HEK293T (cell line): ENCODE data around the gene BRCA1.

ENCODE experiments used
- CTCF ChIA-PET: fragments of 350-600 bp; formaldehyde crosslinking; extraction: SDS; loops from one replicate; lab custom pipeline; 2021; ENCODE audit warnings: antibody characterized with exemption, inconsistent platforms; lab: Yijun Ruan, JAX
- POLR2A ChIA-PET: fragments of 350-600 bp; formaldehyde crosslinking; extraction: SDS; loops from one replicate; lab custom pipeline; 2020; ENCODE audit warnings: antibody characterized with exemption, inconsistent platforms; lab: Yijun Ruan, JAX
- DNase-seq: peaks from one replicate; pipeline ENCODE4 v3.0.0; 2012; ENCODE audit warnings: mixed read lengths; ENCODE audit errors: extremely low spot score
- ARNT ChIP-seq: fragments of 450-650 bp; IDR thresholded peaks from 2 replicates; pipeline ENCODE4 v1.6.1; 2017; ENCODE audit warnings: mild to moderate bottlenecking
- BHLHE40 ChIP-seq: fragments of 450-650 bp; IDR thresholded peaks from 2 replicates; pipeline ENCODE4 v1.6.1; 2016; ENCODE audit warnings: mild to moderate bottlenecking, moderate library complexity, borderline replicate concordance
- CTBP1 ChIP-seq: fragments of 450-650 bp; IDR thresholded peaks from 2 replicates; pipeline ENCODE4 v1.6.1; 2016; ENCODE audit warnings: borderline replicate concordance
- ELF4 ChIP-seq: fragments of 450-650 bp; IDR thresholded peaks from 2 replicates; pipeline ENCODE4 v1.6.1; 2017; ENCODE audit warnings: antibody characterized with exemption
- FOXA1 ChIP-seq: fragments of 450-650 bp; IDR thresholded peaks from 2 replicates; pipeline ENCODE4 v1.6.1; 2016; ENCODE audit warnings: mild to moderate bottlenecking
- FOXK2 ChIP-seq: fragments of 450-650 bp; IDR thresholded peaks from 2 replicates; pipeline ENCODE4 v1.6.1; 2016; ENCODE audit warnings: mild to moderate bottlenecking
- FOXM1 ChIP-seq: fragments of 450-650 bp; IDR thresholded peaks from 2 replicates; pipeline ENCODE4 v1.6.1; 2017; ENCODE audit warnings: mild to moderate bottlenecking, borderline replicate concordance
- HDGF ChIP-seq: fragments of 450-650 bp; IDR thresholded peaks from 2 replicates; pipeline ENCODE4 v1.6.1; 2017; ENCODE audit warnings: antibody characterized with exemption, borderline replicate concordance
- L3MBTL2 ChIP-seq: fragments of 450-650 bp; conservative IDR thresholded peaks from 2 replicates; pipeline ENCODE4 v1.6.1; 2016; ENCODE audit warnings: mild to moderate bottlenecking
- LEF1 ChIP-seq: fragments of 450-650 bp; IDR thresholded peaks from 2 replicates; pipeline ENCODE4 v1.6.1; 2017; ENCODE audit warnings: mild to moderate bottlenecking, borderline replicate concordance
- NFRKB ChIP-seq: fragments of 450-650 bp; IDR thresholded peaks from 2 replicates; pipeline ENCODE4 v1.6.1; 2016; ENCODE audit warnings: mild to moderate bottlenecking, moderate library complexity
- PKNOX1 ChIP-seq: fragments of 450-650 bp; IDR thresholded peaks from 2 replicates; pipeline ENCODE4 v1.6.1; 2016
- SP1 ChIP-seq: fragments of 450-650 bp; IDR thresholded peaks from 2 replicates; pipeline ENCODE4 v1.6.1; 2017
- SUZ12 ChIP-seq: fragments of 450-650 bp; IDR thresholded peaks from 2 replicates; pipeline ENCODE4 v1.6.1; 2016; ENCODE audit warnings: mild to moderate bottlenecking
- TARDBP ChIP-seq: fragments of 450-650 bp; IDR thresholded peaks from 2 replicates; pipeline ENCODE4 v1.6.1; 2016
- ZNF384 ChIP-seq: fragments of 450-650 bp; IDR thresholded peaks from 2 replicates; pipeline ENCODE4 v1.6.1; 2016

BRCA1 gene

GRCh38 chr17:43092901-43093300, 32.3 kb downstream of the BRCA1 start:
- ChIA-PET POLR2A (no interaction called here), CTCF (no interaction called here)
- no peak for DNase-seq
- TF ChIP-seq BHLHE40: no peak
- no peak for TF ChIP-seq FOXA1
- TF ChIP-seq ARNT: no peak
- TF ChIP-seq FOXM1: no peak
- TF ChIP-seq TARDBP: no peak

GRCh38 chr17:43090022-43090421, 35.1 kb downstream of the BRCA1 start:
- CTCF ChIA-PET: interaction anchor here (0.7 kb wide), 1 partner anchor 22 kb away, joined by 4 read pairs; no protein-coding TSS in a partner anchor

GRCh38 chr17:43085474-43085873, 39.7 kb downstream of the BRCA1 start:
- CTCF ChIA-PET: no interaction called here
- POLR2A ChIA-PET: no interaction called here
- DNase-seq: peak; percentile 6
- TF ChIP-seq FOXM1 (no peak), ZNF384 (no peak), CTBP1 (no peak), ELF4 (no peak), TARDBP (no peak), SUZ12 (no peak), HDGF (no peak), PKNOX1 (no peak), ARNT (no peak), NFRKB (no peak), SP1 (no peak), BHLHE40 (no peak), FOXK2 (no peak), L3MBTL2 (no peak), LEF1 (no peak), FOXA1 (no peak)

More at GRCh38 chr17:43090022-43090421, 35.1 kb downstream of the BRCA1 start:
- no peak for TF ChIP-seq L3MBTL2
- TF ChIP-seq BHLHE40: no peak
- no peak for TF ChIP-seq CTBP1
- TF ChIP-seq TARDBP: no peak
- TF ChIP-seq ELF4: no peak
- TF ChIP-seq HDGF: no peak
- no peak for TF ChIP-seq FOXK2
- no peak for TF ChIP-seq FOXA1
- no peak for TF ChIP-seq SUZ12
- TF ChIP-seq ZNF384: no peak
- no peak for TF ChIP-seq FOXM1
- no peak for TF ChIP-seq ARNT
- TF ChIP-seq LEF1: no peak
- DNase-seq: no peak
- POLR2A ChIA-PET: interaction anchor here (1.6 to 1.7 kb wide), 2 partner anchors 92 to 226 kb away, joined by 4 to 7 read pairs; partner anchors contain the start of gene RPL27

GRCh38 chr17:43079641-43080302, 45.4 kb downstream of the BRCA1 start:
- no peak for TF ChIP-seq SUZ12
- no peak for TF ChIP-seq NFRKB
- ChIA-PET POLR2A (no interaction called here), CTCF (no interaction called here)
- no peak for DNase-seq

- no peak for DNase-seq
- POLR2A ChIA-PET: no interaction called here
- TF ChIP-seq PKNOX1 (no peak), CTBP1 (no peak), SUZ12 (no peak), NFRKB (no peak), L3MBTL2 (no peak), HDGF (no peak), ELF4 (no peak), FOXK2 (no peak), FOXM1 (no peak), ARNT (no peak), ZNF384 (no peak), TARDBP (no peak), FOXA1 (no peak), LEF1 (no peak), BHLHE40 (no peak), SP1 (no peak)
- CTCF ChIA-PET: interaction anchor here (0.9 to 1.1 kb wide), 2 partner anchors 27 to 77 kb away, joined by 4 read pairs; partner anchors contain the start of gene RPL27
These were observed 50.3 kb downstream of the BRCA1 start for GRCh38 chr17:43074869-43075268.

- POLR2A ChIA-PET: no interaction called here
- CTCF ChIA-PET: no interaction called here
- TF ChIP-seq ARNT (no peak), FOXK2 (no peak), NFRKB (no peak), FOXA1 (no peak)
- DNase-seq: no peak
These were observed 54.3 kb downstream of the BRCA1 start for GRCh38 chr17:43070872-43071271.

- no peak for DNase-seq
- TF ChIP-seq PKNOX1 (no peak), L3MBTL2 (no peak), HDGF (no peak), BHLHE40 (no peak), NFRKB (no peak), ARNT (no peak), SP1 (no peak), LEF1 (no peak), ELF4 (no peak), SUZ12 (no peak), FOXM1 (no peak)
- POLR2A ChIA-PET: no interaction called here
- CTCF ChIA-PET: no interaction called here
These were observed 54.9 kb downstream of the BRCA1 start for GRCh38 chr17:43070257-43070656.
